HepG2 (cell line): ENCODE data around the gene RAD51AP1. TPM values are rescaled to one million over a fixed set of nuclear protein-coding genes. Genes with fewer than 3 reads are reported as not detected.

ENCODE experiments used
- BORCS8-MEF2B ChIP-seq: sonication (generic); formaldehyde crosslinking; IDR thresholded peaks from 2 replicates; pipeline ENCODE4 v1.8.0; 2022; ENCODE audit warnings: mild to moderate bottlenecking, missing genetic modification reagents
- CREB1 ChIP-seq, 2 experiments: fragments of 450-650 bp in 1 of 2; IDR thresholded peaks; 2 replicates each; pipeline ENCODE4 v1.6.1; 2016 to 2017; ENCODE audit warnings: control low read depth in 1 of 2, mild to moderate bottlenecking in 1 of 2, missing compliant biosample characterization in 1 of 2, missing genetic modification characterization in 1 of 2
- TCF7 ChIP-seq: sonication (generic); IDR thresholded peaks from 2 replicates; pipeline ENCODE4 v1.6.1; 2016; ENCODE audit warnings: antibody characterized with exemption, low read depth
- polyA plus RNA-seq, 8 experiments: library from polyadenylated mRNA; depleted of rRNA in 3 of 8; stranded (reverse) in 7 of 8; unstranded in 1 of 8; fragments of >200 nt; fragmentation: Illumina TruSeq in 4 of 8; extraction: Trizol in 4 of 8; gene quantifications; 2 replicates each; pipeline versions ENCODE4 v1.2.1 to v1.2.3, GENCODE V29; 2011 to 2016; ENCODE audit warnings: low read depth in 4 of 8, missing spikeins in 1 of 8, mixed read lengths in 1 of 8; ENCODE audit not compliant: insufficient read depth in 1 of 8
- total RNA-seq, 5 experiments: library from RNA; depleted of rRNA; stranded (reverse); fragments of >200 nt; fragmentation: Illumina TruSeq; extraction: Trizol; gene quantifications; 2 replicates each; pipeline ENCODE4 v1.2.3, GENCODE V29; 2016; ENCODE audit warnings: low read depth in 1 of 5
- TF ChIP-seq, protein P1 (sequence below): sonication (generic); formaldehyde crosslinking; IDR thresholded peaks from 2 replicates; pipeline ENCODE4 v1.8.1; 2023; ENCODE audit warnings: missing genetic modification reagents, inconsistent platforms, borderline replicate concordance
- TF ChIP-seq, protein P2 (sequence below): sonication (generic); formaldehyde crosslinking; IDR thresholded peaks from 2 replicates; pipeline ENCODE4 v1.4.0; 2020; ENCODE audit warnings: missing genetic modification reagents
- TF ChIP-seq, protein P3 (sequence below): sonication (generic); formaldehyde crosslinking; IDR thresholded peaks from 2 replicates; pipeline ENCODE4 v1.4.0; 2020; ENCODE audit warnings: missing genetic modification reagents
- TF ChIP-seq, protein P4 (sequence below): sonication (generic); formaldehyde crosslinking; IDR thresholded peaks from 2 replicates; pipeline ENCODE4 v1.5.1; 2020; ENCODE audit warnings: mild to moderate bottlenecking, missing genetic modification reagents, borderline replicate concordance
- TF ChIP-seq, protein P5 (sequence below): sonication (generic); formaldehyde crosslinking; IDR thresholded peaks from 2 replicates; pipeline ENCODE4 v1.4.0; 2020; ENCODE audit warnings: mild to moderate bottlenecking, low read depth, missing genetic modification reagents
- TF ChIP-seq, protein P6 (sequence below): sonication (generic); formaldehyde crosslinking; IDR thresholded peaks from 2 replicates; pipeline ENCODE4 v1.9.0; 2021; ENCODE audit warnings: missing genetic modification reagents, mild to moderate bottlenecking, borderline replicate concordance
- TF ChIP-seq, protein P7 (sequence below): IDR thresholded peaks from 2 replicates; pipeline ENCODE4 v1.6.1; 2016; ENCODE audit warnings: low read depth

RAD51AP1 gene
- total and polyA plus RNA-seq, 2 of the 13 experiments (the other 11 are each of a cell fraction or from before 2014, with no cell fraction given): 16.6 to 49.3 TPM

DNA sequence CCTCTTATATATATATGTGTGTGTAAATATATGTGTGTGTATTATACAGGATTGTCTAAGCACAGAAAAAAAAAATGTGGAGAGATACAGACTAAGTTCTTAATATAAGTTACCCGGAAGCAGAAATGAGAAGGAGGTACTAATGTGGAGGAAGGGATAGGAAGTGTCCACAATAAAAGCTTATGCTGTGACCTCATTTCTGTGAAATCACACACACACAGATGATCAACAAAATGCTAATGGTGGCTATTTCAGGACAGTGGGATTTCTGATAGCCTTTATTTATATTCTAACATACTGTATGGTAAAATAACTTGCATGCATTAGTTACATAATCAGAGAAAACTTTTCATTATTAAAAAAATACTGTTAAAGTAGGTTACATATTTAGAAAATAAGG lies 8.5 kb upstream of the RAD51AP1 start (continued):
- TF ChIP-seq, protein P1, sequence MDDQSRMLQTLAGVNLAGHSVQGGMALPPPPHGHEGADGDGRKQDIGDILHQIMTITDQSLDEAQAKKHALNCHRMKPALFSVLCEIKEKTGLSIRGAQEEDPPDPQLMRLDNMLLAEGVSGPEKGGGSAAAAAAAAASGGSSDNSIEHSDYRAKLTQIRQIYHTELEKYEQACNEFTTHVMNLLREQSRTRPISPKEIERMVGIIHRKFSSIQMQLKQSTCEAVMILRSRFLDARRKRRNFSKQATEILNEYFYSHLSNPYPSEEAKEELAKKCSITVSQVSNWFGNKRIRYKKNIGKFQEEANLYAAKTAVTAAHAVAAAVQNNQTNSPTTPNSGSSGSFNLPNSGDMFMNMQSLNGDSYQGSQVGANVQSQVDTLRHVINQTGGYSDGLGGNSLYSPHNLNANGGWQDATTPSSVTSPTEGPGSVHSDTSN (CRISPR knock-in tag): no peak
- TF ChIP-seq, protein P2, sequence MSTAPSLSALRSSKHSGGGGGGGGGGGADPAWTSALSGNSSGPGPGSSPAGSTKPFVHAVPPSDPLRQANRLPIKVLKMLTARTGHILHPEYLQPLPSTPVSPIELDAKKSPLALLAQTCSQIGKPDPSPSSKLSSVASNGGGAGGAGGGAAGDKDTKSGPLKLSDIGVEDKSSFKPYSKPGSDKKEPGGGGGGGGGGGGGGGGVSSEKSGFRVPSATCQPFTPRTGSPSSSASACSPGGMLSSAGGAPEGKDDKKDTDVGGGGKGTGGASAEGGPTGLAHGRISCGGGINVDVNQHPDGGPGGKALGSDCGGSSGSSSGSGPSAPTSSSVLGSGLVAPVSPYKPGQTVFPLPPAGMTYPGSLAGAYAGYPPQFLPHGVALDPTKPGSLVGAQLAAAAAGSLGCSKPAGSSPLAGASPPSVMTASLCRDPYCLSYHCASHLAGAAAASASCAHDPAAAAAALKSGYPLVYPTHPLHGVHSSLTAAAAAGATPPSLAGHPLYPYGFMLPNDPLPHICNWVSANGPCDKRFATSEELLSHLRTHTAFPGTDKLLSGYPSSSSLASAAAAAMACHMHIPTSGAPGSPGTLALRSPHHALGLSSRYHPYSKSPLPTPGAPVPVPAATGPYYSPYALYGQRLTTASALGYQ (CRISPR knock-in tag): no peak
- TF ChIP-seq, protein P3, sequence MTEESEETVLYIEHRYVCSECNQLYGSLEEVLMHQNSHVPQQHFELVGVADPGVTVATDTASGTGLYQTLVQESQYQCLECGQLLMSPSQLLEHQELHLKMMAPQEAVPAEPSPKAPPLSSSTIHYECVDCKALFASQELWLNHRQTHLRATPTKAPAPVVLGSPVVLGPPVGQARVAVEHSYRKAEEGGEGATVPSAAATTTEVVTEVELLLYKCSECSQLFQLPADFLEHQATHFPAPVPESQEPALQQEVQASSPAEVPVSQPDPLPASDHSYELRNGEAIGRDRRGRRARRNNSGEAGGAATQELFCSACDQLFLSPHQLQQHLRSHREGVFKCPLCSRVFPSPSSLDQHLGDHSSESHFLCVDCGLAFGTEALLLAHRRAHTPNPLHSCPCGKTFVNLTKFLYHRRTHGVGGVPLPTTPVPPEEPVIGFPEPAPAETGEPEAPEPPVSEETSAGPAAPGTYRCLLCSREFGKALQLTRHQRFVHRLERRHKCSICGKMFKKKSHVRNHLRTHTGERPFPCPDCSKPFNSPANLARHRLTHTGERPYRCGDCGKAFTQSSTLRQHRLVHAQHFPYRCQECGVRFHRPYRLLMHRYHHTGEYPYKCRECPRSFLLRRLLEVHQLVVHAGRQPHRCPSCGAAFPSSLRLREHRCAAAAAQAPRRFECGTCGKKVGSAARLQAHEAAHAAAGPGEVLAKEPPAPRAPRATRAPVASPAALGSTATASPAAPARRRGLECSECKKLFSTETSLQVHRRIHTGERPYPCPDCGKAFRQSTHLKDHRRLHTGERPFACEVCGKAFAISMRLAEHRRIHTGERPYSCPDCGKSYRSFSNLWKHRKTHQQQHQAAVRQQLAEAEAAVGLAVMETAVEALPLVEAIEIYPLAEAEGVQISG (CRISPR knock-in tag): no peak
- TF ChIP-seq BORCS8-MEF2B (CRISPR knock-in tag): no peak
- TF ChIP-seq, protein P4, sequence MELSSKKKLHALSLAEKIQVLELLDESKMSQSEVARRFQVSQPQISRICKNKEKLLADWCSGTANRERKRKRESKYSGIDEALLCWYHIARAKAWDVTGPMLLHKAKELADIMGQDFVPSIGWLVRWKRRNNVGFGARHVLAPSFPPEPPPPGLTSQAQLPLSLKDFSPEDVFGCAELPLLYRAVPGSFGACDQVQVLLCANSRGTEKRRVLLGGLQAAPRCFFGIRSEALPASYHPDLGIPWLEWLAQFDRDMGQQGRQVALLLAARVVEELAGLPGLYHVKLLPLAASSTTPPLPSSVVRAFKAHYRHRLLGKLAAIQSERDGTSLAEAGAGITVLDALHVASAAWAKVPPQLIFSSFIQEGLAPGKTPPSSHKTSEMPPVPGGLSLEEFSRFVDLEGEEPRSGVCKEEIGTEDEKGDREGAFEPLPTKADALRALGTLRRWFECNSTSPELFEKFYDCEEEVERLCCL (CRISPR knock-in tag): no peak
- TF ChIP-seq TCF7: no peak
- TF ChIP-seq, protein P5, sequence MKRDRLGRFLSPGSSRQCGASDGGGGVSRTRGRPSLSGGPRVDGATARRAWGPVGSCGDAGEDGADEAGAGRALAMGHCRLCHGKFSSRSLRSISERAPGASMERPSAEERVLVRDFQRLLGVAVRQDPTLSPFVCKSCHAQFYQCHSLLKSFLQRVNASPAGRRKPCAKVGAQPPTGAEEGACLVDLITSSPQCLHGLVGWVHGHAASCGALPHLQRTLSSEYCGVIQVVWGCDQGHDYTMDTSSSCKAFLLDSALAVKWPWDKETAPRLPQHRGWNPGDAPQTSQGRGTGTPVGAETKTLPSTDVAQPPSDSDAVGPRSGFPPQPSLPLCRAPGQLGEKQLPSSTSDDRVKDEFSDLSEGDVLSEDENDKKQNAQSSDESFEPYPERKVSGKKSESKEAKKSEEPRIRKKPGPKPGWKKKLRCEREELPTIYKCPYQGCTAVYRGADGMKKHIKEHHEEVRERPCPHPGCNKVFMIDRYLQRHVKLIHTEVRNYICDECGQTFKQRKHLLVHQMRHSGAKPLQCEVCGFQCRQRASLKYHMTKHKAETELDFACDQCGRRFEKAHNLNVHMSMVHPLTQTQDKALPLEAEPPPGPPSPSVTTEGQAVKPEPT: no peak
- no peak for TF ChIP-seq CREB1 (IDR thresholded peaks at IDR 0.05)
- TF ChIP-seq CREB1 (CRISPR knock-in tag; IDR thresholded peaks at IDR 0.05): no peak
- TF ChIP-seq, protein P6, sequence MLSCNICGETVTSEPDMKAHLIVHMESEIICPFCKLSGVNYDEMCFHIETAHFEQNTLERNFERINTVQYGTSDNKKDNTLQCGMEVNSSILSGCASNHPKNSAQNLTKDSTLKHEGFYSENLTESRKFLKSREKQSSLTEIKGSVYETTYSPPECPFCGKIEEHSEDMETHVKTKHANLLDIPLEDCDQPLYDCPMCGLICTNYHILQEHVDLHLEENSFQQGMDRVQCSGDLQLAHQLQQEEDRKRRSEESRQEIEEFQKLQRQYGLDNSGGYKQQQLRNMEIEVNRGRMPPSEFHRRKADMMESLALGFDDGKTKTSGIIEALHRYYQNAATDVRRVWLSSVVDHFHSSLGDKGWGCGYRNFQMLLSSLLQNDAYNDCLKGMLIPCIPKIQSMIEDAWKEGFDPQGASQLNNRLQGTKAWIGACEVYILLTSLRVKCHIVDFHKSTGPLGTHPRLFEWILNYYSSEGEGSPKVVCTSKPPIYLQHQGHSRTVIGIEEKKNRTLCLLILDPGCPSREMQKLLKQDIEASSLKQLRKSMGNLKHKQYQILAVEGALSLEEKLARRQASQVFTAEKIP: no peak
- TF ChIP-seq, protein P7, sequence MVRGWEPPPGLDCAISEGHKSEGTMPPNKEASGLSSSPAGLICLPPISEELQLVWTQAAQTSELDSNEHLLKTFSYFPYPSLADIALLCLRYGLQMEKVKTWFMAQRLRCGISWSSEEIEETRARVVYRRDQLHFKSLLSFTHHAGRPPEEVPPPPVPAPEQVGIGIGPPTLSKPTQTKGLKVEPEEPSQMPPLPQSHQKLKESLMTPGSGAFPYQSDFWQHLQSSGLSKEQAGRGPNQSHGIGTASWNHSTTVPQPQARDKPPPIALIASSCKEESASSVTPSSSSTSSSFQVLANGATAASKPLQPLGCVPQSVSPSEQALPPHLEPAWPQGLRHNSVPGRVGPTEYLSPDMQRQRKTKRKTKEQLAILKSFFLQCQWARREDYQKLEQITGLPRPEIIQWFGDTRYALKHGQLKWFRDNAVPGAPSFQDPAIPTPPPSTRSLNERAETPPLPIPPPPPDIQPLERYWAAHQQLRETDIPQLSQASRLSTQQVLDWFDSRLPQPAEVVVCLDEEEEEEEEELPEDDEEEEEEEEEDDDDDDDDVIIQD: no peak
